Neutrophil (primary cell): Measurements from ENCODE around the gene CBARP.

Experiments used
- H3K27ac ChIP-seq: fragments of 200-600 bp; sonication (generic); 2 replicates; pipeline ENCODE4 v1.5.1; 2016; ENCODE audit warnings: mild to moderate bottlenecking, moderate library complexity
- H3K27me3 ChIP-seq: fragments of 200-600 bp; sonication (generic); 2 replicates; pipeline ENCODE4 v1.6.0; 2016; ENCODE audit warnings: mild to moderate bottlenecking
- H3K36me3 ChIP-seq: fragments of 200-600 bp; sonication (generic); 2 replicates; pipeline ENCODE4 v1.5.1; 2017
- H3K4me1 ChIP-seq, 2 experiments: fragments of 200-600 bp in 1 of 2; sonication (generic) in 1 of 2; 1 replicate in 1 of 2; 2 replicates in 1 of 2; pipeline versions ENCODE4 v1.5.1 to v1.6.1; 2013 to 2016; ENCODE audit warnings: low read depth in 1 of 2, low read length in 1 of 2, mild to moderate bottlenecking in 1 of 2, moderate library complexity in 1 of 2; ENCODE audit not compliant: control insufficient read depth in 1 of 2, insufficient read depth in 1 of 2
- H3K4me3 ChIP-seq, 2 experiments: fragments of 200-600 bp in 1 of 2; sonication (generic) in 1 of 2; 1 replicate in 1 of 2; 2 replicates in 1 of 2; pipeline ENCODE4 v1.5.1; 2013 to 2016; ENCODE audit warnings: low read depth in 1 of 2, low read length in 1 of 2, mild to moderate bottlenecking in 1 of 2, moderate library complexity in 1 of 2
- H3K9me3 ChIP-seq: fragments of 200-600 bp; sonication (generic); 2 replicates; pipeline ENCODE4 v1.5.1; 2016
- CTCF ChIP-seq: fragments of 200-600 bp; sonication (generic); IDR thresholded peaks from 2 replicates; pipeline ENCODE4 v1.5.1; 2016; ENCODE audit warnings: antibody characterized with exemption

The CBARP gene, protein sequence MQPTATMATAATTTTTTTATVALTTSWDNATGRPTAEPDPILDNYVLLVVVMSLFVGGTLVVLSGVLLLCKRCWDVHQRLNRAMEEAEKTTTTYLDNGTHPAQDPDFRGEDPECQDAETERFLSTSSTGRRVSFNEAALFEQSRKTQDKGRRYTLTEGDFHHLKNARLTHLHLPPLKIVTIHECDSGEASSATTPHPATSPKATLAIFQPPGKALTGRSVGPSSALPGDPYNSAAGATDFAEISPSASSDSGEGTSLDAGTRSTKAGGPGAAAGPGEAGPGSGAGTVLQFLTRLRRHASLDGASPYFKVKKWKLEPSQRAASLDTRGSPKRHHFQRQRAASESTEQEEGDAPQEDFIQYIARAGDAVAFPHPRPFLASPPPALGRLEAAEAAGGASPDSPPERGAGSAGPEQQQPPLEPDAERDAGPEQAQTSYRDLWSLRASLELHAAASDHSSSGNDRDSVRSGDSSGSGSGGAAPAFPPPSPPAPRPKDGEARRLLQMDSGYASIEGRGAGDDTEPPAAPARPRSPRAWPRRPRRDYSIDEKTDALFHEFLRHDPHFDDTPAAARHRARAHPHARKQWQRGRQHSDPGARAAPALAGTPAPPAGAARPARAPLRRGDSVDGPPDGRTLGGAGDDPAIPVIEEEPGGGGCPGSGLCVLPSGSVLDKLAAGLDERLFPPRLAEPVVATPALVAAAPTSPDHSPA

DNA sequence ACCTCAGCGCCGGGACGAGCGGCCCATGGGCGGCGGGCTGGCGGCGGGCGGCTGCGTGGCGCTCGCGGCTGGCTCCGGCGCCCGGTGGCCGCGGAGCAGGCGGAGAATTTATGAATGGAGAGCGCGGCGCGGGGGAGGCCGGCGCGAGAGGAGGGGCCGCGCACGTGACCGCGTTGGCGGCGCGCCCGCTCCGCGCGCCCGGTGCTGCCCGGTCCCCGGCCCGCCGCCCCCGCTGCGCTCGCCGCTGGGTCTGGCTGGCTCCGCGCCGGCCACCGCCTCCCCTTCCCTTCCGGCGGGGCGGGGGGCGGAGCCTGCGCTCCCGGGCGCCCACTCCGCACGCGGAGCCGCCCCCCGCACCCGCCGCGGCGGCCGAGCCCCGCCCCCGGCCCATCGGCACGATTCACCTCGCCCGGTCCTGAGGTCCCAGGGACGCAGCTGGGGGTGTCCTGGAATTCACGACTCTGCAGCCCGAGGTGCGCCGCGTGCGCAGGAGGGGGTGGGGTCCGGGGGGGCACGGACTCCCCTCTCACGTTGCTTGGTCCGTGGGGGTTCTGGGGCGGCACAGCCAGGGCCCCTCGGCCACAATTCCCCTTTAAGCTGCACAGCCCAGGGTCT is at the start of gene CBARP:
Gene CBARP (minus strand): TSS at position 252 of the 615 bp plus-strand sequence. CDS start 1,905 bp downstream, outside the sequence.
- peaks cover 79% of the 10 kb centered on the region for H3K27me3 ChIP-seq
- H3K36me3 ChIP-seq, result no peaks in the 10 kb centered on the region
- no peak for TF ChIP-seq CTCF
- peaks cover 29 to 37% of the 10 kb centered on the region in 2 experiments for H3K4me1 ChIP-seq
- H3K27ac ChIP-seq, result no peak within 1 kb of the TSS
- H3K4me3 ChIP-seq, result peak within 1 kb of the TSS in 1 of 2 experiments; percentile 23
- H3K9me3 ChIP-seq, result no peaks in the 10 kb centered on the region

DNA sequence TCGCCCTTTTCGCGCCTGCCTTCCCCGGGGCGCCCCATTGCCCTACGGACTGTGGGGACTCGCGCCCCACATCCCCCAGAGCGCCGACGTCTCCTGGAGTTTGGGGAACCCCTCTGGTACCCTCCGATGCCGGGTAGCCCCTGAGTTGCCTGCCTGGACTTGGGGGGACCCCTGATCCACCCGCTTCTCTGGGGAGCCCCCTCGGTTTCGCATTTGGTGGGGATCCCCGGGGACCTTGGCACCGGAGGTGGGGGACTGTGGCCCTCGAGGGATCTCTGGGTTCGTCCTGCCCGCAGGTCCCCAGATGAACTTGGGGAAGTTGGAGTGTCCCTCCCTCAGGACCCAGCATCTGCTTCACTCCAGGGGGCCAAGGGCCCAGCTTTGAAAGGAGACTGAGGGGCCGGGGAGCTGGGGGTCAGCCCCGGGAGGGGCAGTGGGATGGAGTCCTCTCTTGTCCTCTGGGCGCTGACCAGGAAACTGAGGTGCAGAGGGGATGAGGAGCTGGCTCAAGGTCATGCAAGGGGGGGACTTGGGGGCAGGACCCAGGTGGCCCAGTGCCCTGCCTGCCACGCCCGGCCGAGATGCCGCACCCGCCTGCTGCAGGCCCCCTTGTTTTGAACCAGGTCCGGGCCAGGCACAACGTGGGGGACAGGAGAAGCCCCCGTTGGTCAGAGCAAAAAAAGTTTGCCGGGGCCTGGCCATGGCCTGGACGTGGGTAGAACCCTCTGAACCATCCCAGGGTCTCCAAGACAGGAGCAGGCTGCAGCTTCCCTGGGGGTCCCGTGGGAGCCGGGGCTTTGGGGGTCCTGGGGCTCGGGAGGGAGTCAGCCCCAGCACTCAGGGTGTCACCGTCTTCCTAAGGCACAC is 48.9 kb upstream of the CBARP start:
- TF ChIP-seq CTCF, result no peak
- Histone ChIP-seq H3K27me3 (peaks cover 90% of the 10 kb centered on the region), H3K9me3 (no peaks in the 10 kb centered on the region), H3K27ac (no peak overlapping the region), H3K4me3 (no peak overlapping the region), H3K4me1 (no peaks in the 10 kb centered on the region), H3K36me3 (no peaks in the 10 kb centered on the region)

DNA sequence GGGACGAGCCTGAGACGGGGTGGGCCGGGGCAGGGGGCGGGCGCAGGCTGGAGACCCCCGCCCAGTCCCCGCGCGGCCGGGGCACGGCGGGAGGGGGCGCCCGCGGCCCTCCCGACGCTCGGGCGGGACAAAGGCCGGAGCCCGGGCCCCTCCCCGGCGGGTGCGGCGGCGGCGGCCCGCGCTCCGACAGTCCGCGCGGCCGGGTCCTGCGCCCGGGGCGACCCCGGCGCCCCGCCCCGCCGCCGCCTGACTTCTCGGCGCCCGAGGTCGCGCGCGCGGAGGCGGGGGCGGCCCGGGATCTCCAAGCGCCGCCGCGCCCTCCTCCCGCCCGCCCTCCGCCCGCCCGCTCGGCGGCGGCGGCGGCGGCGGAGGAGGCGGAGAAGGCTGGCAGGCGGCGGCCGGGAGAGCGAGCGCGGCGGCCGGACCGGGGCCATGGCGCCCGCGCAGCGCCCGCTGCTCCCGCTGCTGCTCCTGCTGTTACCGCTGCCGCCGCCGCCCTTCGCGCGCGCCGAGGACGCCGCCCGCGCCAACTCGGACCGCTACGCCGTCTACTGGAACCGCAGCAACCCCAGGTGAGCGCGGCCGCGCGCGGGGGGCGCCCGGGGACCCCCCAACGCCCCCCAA is 48.0 kb upstream of the CBARP start, which contains the start of gene EFNA2:
Gene EFNA2 (plus strand): TSS at position 137 of the 624 bp plus-strand sequence. CDS start 296 bp downstream, at position 433.
- Histone ChIP-seq H3K4me3 (no peak within 1 kb of the TSS), H3K9me3 (no peaks in the 10 kb centered on the region), H3K27ac (no peak within 1 kb of the TSS), H3K27me3 (peaks cover 81% of the 10 kb centered on the region), H3K4me1 (no peaks in the 10 kb centered on the region), H3K36me3 (no peaks in the 10 kb centered on the region)
- no peak for TF ChIP-seq CTCF

- H3K27me3 ChIP-seq, result peaks cover 74% of the 10 kb centered on the region
- H3K9me3 ChIP-seq, result no peaks in the 10 kb centered on the region
- no peak overlapping the region for H3K27ac ChIP-seq
- no peaks in the 10 kb centered on the region for H3K4me1 ChIP-seq
- no peaks in the 10 kb centered on the region for H3K36me3 ChIP-seq
- H3K4me3 ChIP-seq, result no peak overlapping the region
- no peak for TF ChIP-seq CTCF
Measured at GRCh38 chr19:1284979-1285736, 47.4 kb upstream of the CBARP start.
